DMS 273 (cell line): Measurements from ENCODE around the gene RXFP4.
"Not testable (repeated sequence)": the region's sequence is repeated elsewhere in the genome, so short reads cannot be mapped to it uniquely, and the experiment has no call there.

Source experiments
- DNase-seq: peaks from one replicate; lab custom pipeline; 2025; ENCODE audit not compliant: unreplicated experiment; lab: John Stamatoyannopoulos, UW

RXFP4 gene

DNA sequence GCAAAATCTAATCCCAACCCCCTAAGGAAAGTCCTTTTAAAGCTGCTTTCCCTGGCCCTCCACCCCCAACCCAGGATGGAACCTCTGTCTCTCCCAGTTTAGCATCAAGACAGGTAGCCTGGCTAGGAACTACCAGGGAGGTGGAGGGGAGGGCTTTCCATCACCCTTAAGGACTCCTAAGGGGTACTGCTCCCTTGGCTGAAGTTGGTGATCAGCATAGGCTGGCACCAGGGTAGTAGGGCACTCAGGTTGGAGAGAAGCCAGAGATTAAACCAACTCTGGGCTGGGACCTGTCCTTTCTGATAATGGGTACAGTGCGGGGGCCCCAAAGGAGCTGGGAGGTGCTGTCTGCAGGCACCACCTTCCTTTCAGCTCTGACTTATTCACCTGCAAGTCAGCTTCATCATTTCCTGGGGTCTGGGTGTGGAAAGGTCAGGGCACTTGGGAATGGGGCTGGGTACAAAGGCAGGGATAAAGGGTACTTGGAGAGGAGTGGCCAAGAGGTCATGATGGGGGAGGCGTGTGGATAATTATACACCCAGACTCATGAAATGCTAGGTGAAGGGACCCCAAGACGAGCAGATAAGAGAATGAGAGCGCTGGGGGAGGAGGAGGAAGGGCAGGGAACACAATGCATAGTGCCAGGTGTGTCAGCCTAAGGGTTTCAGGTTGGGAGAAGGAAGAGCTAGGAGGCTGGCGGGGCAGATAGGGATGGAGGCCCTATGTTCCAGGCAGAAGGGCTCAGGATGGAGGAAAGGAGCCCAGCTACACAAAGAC, 35.7 kb downstream of the RXFP4 start:
- peak; percentile 60 for DNase-seq

DNA sequence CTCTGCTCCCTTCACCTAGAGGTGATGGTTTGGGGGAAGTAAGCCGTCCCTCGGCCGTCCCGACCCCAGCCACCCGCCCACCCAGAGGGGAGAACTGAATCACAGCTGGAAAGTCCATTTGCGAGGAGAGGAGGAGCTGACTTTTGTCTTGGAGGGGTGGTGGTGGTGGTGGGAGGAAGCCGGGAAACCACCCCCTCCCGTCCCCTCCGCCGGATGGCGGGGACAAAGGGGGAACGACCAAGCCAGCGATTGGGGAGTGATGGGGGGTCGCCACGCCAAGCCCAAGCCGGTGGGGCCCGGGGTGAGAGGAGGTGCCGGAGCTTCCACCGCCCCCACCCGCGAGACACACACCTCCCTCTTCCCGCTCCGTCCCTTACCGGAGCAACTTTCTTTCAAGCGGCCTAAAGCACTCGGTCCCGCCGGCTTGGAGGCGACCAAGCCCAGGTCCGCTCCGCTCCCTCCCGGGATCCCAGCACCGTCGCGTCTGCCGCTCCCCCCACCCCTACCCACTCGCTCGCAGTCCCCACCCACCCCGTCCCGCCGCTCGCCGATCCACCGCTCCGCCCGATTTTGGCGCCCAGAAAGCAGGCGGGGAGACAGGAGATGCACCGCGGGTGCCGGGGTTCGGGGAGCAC, 36.4 kb downstream of the RXFP4 start:
- peak; percentile 71 for DNase-seq

DNA sequence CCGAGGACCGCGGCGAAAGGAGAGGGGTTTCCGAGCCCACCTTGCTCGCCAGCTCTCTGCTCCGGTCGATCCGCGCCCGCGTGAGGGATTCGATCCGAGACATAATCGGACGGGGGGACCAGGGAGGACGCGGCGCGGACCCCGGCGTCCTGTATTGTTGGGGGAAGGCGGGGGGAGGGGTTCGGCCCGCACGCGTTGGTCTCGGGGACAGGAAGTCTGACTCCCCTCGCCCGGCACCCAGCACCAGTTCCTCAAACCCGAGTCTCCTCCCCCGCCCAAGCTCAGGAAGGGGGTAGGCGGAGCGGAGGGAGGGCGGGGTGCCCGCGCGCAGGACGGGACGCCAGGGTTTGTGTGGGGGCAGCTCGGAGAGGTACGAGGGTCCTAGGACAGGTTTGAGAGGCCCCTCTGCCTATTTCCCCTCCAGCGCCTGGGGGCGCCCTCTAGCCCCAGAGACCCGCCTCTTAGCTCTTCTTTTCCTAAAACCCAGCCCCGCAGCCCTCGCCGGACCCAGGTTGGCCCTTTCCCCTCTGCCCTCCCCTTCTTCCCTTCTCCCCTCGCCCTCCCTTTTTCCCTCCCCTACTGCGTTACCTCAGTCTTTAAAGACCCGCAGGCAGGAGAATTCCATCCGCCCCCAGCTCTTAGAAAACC, 37.0 kb downstream of the RXFP4 start, which contains the start of gene ARHGEF2:
Gene ARHGEF2, minus strand, starts transcription at position 223 of the 648 bp plus-strand sequence. Its CDS starts 120 bp downstream, at position 103.
- peak; percentile 91 for DNase-seq

- DNase-seq: no peak
Measured at GRCh38 chr1:155978973-155979429, 37.6 kb downstream of the RXFP4 start.

DNA sequence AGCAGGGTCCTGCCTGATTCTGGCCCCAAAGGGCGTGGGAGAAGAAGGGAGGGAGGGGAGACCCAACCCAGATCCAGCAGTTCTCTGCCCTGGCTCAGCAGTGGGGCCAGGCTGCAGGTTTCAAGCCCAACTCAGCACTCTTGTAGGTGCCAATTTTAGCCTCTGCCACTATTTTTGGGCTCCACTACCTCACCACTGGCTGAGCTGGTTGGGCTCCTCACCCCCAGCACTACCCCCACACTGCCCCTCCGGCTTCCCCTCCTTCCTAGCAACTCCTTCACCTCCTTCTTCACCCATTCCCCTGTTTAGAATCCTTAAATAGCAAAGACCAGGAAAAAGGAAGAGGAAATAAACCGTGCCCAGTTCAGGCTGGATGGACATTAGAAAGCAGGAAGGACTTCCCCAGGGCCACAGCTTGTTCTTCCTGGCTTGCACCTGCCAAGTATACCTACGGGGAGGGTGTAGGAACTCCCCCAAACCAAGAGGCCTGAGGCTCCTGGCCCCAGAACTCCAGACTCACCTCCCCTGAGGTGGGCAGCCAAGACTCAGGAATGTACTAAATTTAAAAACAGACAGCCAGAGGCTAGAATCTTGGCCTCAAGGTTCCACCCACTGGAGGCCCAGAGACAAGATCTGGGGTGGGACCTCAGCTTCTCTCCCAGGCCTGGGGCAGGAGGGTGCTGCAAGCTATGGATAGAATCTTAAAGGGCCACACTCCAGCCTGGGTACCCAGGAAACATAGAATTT, 38.3 kb downstream of the RXFP4 start:
- no peak for DNase-seq

DNA sequence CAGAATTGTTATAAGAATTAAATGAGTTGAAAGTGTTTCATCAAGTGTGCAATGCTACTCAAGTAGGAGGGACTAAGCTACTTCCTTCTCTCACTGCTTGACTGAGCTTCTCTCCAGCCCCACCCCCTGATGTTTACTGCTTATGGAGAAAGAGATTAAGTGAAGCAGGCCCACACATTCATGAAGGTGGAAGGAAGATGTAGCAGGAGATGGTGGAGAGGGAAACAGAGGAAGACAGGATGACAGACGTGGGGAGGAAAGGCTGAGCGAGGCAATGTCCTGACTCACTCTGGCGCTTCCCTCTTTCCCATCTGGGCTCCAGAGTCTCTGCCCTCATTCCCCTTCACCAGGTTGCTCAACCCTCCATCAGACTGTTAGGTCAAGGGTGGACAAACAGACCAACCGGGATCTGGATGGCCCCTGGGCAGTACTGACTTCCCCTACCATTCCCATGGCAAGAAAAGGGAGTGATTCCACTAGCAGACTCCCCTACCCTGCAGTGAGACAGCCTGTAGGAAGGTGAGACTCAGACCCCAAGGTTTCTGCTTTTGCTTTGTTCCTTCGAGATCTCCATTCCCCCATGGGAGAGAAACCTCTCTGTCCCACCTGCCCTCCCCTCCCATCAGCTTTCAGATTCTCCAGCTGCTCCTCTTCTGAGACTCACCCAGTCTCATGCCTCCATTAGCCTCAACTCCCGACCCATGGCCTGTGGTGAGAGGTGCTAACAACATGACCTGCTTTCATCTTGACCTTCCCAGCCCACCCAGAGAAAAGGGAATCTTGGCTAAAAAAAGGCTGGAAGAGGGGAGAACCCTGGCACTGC, 40.0 kb downstream of the RXFP4 start:
- DNase-seq: no peak

- DNase-seq: no peak
Measured at GRCh38 chr1:155982106-155982505, 40.7 kb downstream of the RXFP4 start.

DNA sequence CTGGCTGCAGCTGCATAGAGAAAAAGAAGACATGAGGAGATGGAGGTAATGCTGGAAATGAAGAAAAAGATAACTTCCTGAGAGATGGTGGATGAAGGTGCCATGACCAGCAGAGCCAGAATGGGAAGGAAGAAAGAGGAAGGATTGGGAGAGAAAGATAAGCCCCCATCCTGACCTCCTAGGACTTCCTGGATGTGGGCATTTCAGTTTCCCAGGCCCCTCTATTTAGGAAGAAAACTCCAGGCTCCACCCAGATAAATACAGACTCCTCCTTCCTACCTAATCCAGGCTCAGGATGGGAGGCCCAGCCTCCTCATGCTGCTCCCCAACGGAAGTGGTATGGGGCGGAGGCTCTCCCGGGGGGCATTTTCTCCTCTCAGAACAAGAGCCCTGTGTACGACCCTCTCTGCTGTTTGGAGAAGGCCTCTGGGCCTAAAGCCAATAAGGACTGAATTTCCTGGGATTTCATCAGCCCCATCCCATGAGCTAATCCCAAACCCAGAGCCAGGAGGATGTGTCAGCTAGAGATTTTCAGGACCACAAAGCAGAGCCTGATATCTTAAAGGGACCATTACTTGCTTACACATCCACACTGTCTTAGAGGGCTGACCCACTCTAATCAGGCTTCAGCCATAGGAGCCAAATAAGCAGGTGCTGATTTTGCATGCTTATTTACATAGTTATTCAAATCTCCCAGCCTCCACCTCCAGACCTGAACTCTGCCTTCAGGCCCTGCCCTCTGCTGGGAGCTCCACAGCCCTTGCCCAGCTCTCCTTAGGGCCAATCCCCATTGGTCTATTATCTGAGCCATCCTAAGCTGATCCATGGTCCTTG, 42.0 kb downstream of the RXFP4 start:
- peak; percentile 72 for DNase-seq

- no peak for DNase-seq
Measured at GRCh38 chr1:155984341-155984740, 42.9 kb downstream of the RXFP4 start.

DNA sequence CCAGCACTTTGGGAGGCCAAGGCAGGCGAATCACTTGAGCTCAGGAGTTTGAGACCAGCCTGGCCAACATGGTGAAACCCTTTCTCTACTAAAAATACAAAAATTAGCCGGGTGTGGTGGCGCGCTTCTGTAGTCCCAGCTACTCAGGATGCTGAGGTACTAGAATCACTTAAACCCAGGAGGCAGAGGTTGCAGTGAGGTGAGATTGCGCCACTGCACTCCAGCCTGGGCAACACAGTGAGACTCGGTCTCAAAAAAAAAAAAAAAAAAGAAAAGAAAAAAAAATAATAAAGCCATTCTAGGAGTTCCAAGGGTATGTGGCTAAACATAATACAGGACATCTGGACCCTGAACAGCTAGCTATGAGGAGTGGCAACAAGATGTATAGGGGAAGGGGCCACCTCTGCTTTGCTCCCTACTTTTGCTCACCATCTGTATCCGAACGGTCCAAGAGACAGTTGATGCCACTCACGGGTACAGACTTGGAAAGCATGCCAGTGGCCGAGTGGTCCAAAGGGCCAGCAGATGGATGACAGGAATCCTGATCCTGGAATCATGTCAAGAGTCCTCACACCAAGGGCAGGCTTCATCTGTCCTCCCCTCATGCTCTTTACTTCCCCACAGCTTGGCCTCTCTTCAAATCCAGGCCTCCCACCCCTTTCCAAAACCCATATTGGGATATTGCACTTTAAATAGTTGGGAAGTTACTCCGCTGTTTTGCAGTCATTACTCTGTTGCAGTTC, 43.6 kb downstream of the RXFP4 start:
- DNase-seq: not testable (repeated sequence)

GRCh38 chr1:155989242-155990004, 48.0 kb downstream of the RXFP4 start:
- peak; percentile 82 for DNase-seq

DNA sequence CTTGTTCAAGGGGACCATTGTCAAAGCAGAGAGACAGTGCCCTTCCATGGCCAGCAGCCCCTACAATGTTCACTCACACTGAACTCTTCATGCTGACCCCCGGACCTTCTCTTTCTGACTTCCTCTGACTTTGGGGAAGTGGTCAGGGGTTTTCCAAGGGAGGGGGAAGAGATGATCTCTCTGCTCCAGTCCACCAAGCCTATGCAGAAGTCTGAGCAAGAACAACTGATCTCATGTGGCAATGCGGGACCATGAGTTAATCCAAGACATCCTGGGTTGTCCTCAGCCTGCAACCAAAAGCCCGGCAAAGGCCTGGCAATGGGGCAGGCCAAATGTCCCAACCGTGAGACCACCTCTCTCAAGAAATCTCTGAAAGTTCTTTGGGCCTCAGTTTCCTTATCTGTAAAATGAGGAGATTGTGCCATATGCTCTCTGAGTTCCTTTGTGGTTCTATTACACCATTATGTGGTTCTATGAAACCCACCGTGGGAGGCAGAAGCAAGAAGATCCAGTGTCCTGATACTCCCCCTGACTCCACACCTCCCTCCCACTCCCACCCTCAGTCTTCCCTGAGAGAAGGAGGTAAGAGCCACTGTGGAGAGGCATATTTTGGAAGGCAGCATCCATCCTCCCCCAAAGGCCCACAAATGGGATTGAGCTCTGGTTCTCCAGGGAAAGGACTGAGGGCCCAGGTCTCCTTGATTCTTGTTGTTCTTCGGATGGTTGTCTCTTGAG, 48.7 kb downstream of the RXFP4 start:
- DNase-seq: no peak
